Activated T-helper 1 cell treated with anti-CD3 and anti-CD28 coated beads, Interleukin-12 subunit alpha, Interleukin-12 subunit beta, Interleukin-2, Interleukin-4 antibody, amounts not matched to agents 30 ng/mL and 10 ng/mL and 1 ng/mL, durations not matched to agents 14 hours and 24 hours and 36 hours (primary cell): ENCODE results near the gene SPEG. TPM values are rescaled to one million over a fixed set of nuclear protein-coding genes. Genes with fewer than 3 reads are reported as not detected.

ENCODE experiments used
- DNase-seq: peaks from one replicate; pipeline ENCODE4 v3.0.0; 2021; ENCODE audit warnings: low spot score
- H3K27ac Mint-ChIP-seq: one replicate; pipeline ENCODE4 v1.8.0; 2021; ENCODE audit warnings: mild to moderate bottlenecking, mixed read lengths
- H3K27me3 Mint-ChIP-seq: one replicate; pipeline ENCODE4 v1.8.0; 2022; ENCODE audit warnings: mild to moderate bottlenecking, moderate library complexity, mixed read lengths; ENCODE audit not compliant: insufficient read depth
- H3K36me3 Mint-ChIP-seq: one replicate; pipeline ENCODE4 v1.8.0; 2021; ENCODE audit warnings: low read depth, mixed read lengths
- H3K4me1 Mint-ChIP-seq: one replicate; pipeline ENCODE4 v1.8.0; 2021; ENCODE audit warnings: low read depth, mixed read lengths
- H3K4me3 Mint-ChIP-seq: one replicate; pipeline ENCODE4 v1.8.0; 2021; ENCODE audit warnings: mild to moderate bottlenecking, moderate library complexity, mixed read lengths
- H3K9me3 Mint-ChIP-seq: one replicate; pipeline ENCODE4 v1.8.0; 2021; ENCODE audit warnings: mixed read lengths
- intact Hi-C: fragments of 100-400 bp; cut with micrococcal nuclease; formaldehyde crosslinking; loops from one replicate; pipeline ENCODE4 v1.15.1; 2024
- total RNA-seq: library from RNA; stranded (reverse); gene quantifications from 2 replicates; pipeline ENCODE4 v1.2.3, GENCODE V29; 2022

SPEG gene
- total RNA-seq, 1 donor from 2014 or later = 0.13 TPM

- intact Hi-C loops = no loop called here
- Mint-ChIP-seq H3K4me3 (no peak overlapping the region), H3K4me1 (no peaks in the 10 kb centered on the region), H3K27ac (no peak overlapping the region), H3K36me3 (no peaks in the 10 kb centered on the region), H3K9me3 (no peaks in the 10 kb centered on the region), H3K27me3 (no peaks in the 10 kb centered on the region)
- no peak for DNase-seq
Measured at GRCh38 chr2:219468410-219469185, 34.0 kb downstream of the SPEG start.

GRCh38 chr2:219469186-219469724, 34.6 kb downstream of the SPEG start:
- DNase-seq = no peak
- H3K27me3 Mint-ChIP-seq = no peaks in the 10 kb centered on the region
- no peak overlapping the region for H3K4me3 Mint-ChIP-seq
- no peaks in the 10 kb centered on the region for H3K9me3 Mint-ChIP-seq
- no peaks in the 10 kb centered on the region for H3K4me1 Mint-ChIP-seq
- H3K36me3 Mint-ChIP-seq = no peaks in the 10 kb centered on the region
- H3K27ac Mint-ChIP-seq = no peak overlapping the region
- intact Hi-C loops = no loop called here

- intact Hi-C loops = no loop called here
- no peak overlapping the region for H3K4me3 Mint-ChIP-seq
- DNase-seq = no peak
- no peak overlapping the region for H3K27ac Mint-ChIP-seq
- no peaks in the 10 kb centered on the region for H3K9me3 Mint-ChIP-seq
- no peaks in the 10 kb centered on the region for H3K4me1 Mint-ChIP-seq
- H3K27me3 Mint-ChIP-seq = no peaks in the 10 kb centered on the region
- no peaks in the 10 kb centered on the region for H3K36me3 Mint-ChIP-seq
Measured at GRCh38 chr2:219470429-219470828, 35.8 kb downstream of the SPEG start.

GRCh38 chr2:219471476-219472371, 37.1 kb downstream of the SPEG start:
- intact Hi-C loops = no loop called here
- no peak for DNase-seq
- Mint-ChIP-seq H3K27me3 (peaks cover 3% of the 10 kb centered on the region), H3K27ac (no peak overlapping the region), H3K9me3 (no peaks in the 10 kb centered on the region), H3K4me1 (no peaks in the 10 kb centered on the region), H3K4me3 (no peak overlapping the region), H3K36me3 (no peaks in the 10 kb centered on the region)

GRCh38 chr2:219472629-219473187, 38.1 kb downstream of the SPEG start:
- Mint-ChIP-seq H3K27me3 (peaks cover 4% of the 10 kb centered on the region), H3K9me3 (no peaks in the 10 kb centered on the region), H3K27ac (no peak overlapping the region), H3K4me1 (no peaks in the 10 kb centered on the region), H3K36me3 (no peaks in the 10 kb centered on the region), H3K4me3 (no peak overlapping the region)
- DNase-seq = no peak
- intact Hi-C loops = no loop called here

- H3K9me3 Mint-ChIP-seq = no peaks in the 10 kb centered on the region
- no peaks in the 10 kb centered on the region for H3K4me1 Mint-ChIP-seq
- no peak overlapping the region for H3K4me3 Mint-ChIP-seq
- H3K27ac Mint-ChIP-seq = no peak overlapping the region
- H3K36me3 Mint-ChIP-seq = no peaks in the 10 kb centered on the region
- H3K27me3 Mint-ChIP-seq = peaks cover 8% of the 10 kb centered on the region
- no peak for DNase-seq
- intact Hi-C loops = no loop called here
Measured at GRCh38 chr2:219473511-219473910, 38.9 kb downstream of the SPEG start.

GRCh38 chr2:219474285-219475060, 39.8 kb downstream of the SPEG start:
- no peak overlapping the region for H3K27ac Mint-ChIP-seq
- H3K4me3 Mint-ChIP-seq = no peak overlapping the region
- H3K27me3 Mint-ChIP-seq = peaks cover 8% of the 10 kb centered on the region
- no peaks in the 10 kb centered on the region for H3K36me3 Mint-ChIP-seq
- H3K4me1 Mint-ChIP-seq = no peaks in the 10 kb centered on the region
- DNase-seq = no peak
- intact Hi-C loops = no loop called here
- no peaks in the 10 kb centered on the region for H3K9me3 Mint-ChIP-seq

- H3K4me3 Mint-ChIP-seq = no peak overlapping the region
- intact Hi-C loops = no loop called here
- H3K36me3 Mint-ChIP-seq = no peaks in the 10 kb centered on the region
- peaks cover 8% of the 10 kb centered on the region for H3K27me3 Mint-ChIP-seq
- no peaks in the 10 kb centered on the region for H3K4me1 Mint-ChIP-seq
- no peaks in the 10 kb centered on the region for H3K9me3 Mint-ChIP-seq
- no peak overlapping the region for H3K27ac Mint-ChIP-seq
- DNase-seq = no peak
Measured at GRCh38 chr2:219475278-219475677, 40.6 kb downstream of the SPEG start.

- no peaks in the 10 kb centered on the region for H3K36me3 Mint-ChIP-seq
- peak; percentile 35 for DNase-seq
- peaks cover 12% of the 10 kb centered on the region for H3K27me3 Mint-ChIP-seq
- H3K9me3 Mint-ChIP-seq = no peaks in the 10 kb centered on the region
- H3K4me3 Mint-ChIP-seq = no peak overlapping the region
- no peaks in the 10 kb centered on the region for H3K4me1 Mint-ChIP-seq
- H3K27ac Mint-ChIP-seq = no peak overlapping the region
- intact Hi-C loops = loop anchor here (1.0 kb wide), 1 partner anchor 54 kb away; no protein-coding TSS in a partner anchor
Measured at GRCh38 chr2:219475697-219476651, 41.3 kb downstream of the SPEG start.

- DNase-seq = no peak
- H3K27ac Mint-ChIP-seq = no peak overlapping the region
- no peaks in the 10 kb centered on the region for H3K36me3 Mint-ChIP-seq
- H3K4me1 Mint-ChIP-seq = no peaks in the 10 kb centered on the region
- H3K4me3 Mint-ChIP-seq = no peak overlapping the region
- no peaks in the 10 kb centered on the region for H3K9me3 Mint-ChIP-seq
- intact Hi-C loops = loop anchor here (1.0 kb wide), 1 partner anchor 54 kb away; no protein-coding TSS in a partner anchor
- H3K27me3 Mint-ChIP-seq = peaks cover 12% of the 10 kb centered on the region
Measured at GRCh38 chr2:219476652-219477151, 42.1 kb downstream of the SPEG start.

GRCh38 chr2:219477179-219477578, 42.5 kb downstream of the SPEG start:
- no peak overlapping the region for H3K27ac Mint-ChIP-seq
- no peaks in the 10 kb centered on the region for H3K4me1 Mint-ChIP-seq
- DNase-seq = no peak
- no peaks in the 10 kb centered on the region for H3K9me3 Mint-ChIP-seq
- H3K27me3 Mint-ChIP-seq = peaks cover 15% of the 10 kb centered on the region
- H3K4me3 Mint-ChIP-seq = no peak overlapping the region
- H3K36me3 Mint-ChIP-seq = no peaks in the 10 kb centered on the region
- intact Hi-C loops = no loop called here
